ENCODE measurements around the gene UVRAG. TPM values are rescaled to one million over a fixed set of nuclear protein-coding genes. Genes with fewer than 3 reads are reported as not detected.

Gene UVRAG
- total and polyA plus RNA-seq, 2 of the 4 experiments (the other 2 are of a cell fraction), result 5.6 to 10.9 TPM

DNA sequence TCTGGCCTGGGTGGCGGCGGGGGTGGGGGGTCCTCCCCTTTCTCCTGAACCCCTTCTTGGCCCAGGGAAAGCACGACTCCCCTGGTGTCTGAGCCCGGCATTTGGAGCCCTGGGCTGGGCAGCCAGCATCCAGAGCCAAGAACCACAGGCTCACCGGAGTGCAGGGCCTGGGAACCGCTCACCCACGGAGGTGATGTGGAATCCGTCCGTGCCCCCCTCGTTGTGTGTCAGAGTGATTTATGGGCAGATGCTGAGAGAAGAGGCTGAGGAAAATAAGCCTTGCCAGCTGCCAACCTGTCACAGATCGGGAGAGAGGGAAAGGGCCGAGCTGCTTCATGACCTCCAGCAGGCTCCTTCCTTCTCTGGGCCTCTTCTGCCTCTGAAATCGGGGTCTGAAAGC is 357.6 kb downstream of the UVRAG start:
- Histone ChIP-seq H2BK5ac (ENCODE audit: low read depth, low read length, poor library complexity, severe bottlenecking) (no peak overlapping the region), H3K27me3 (ENCODE audit: control insufficient read depth, insufficient read depth, low read length) (peaks cover 47% of the 10 kb centered on the region), H3K56ac (ENCODE audit: extremely low read depth, insufficient read depth, low read length) (no peak overlapping the region), H3K4me2 (ENCODE audit: low read depth, low read length) (no peak overlapping the region), H3K4me1 (ENCODE audit: control insufficient read depth, insufficient read depth, low read length) (no peaks in the 10 kb centered on the region), H3K9ac (ENCODE audit: low read depth, low read length) (no peak overlapping the region), H3K18ac (ENCODE audit: low read depth, low read length) (no peak overlapping the region), H4K8ac (ENCODE audit: low read depth in 2 of 2, low read length in 2 of 2) (no peak overlapping the region), H2AK5ac (ENCODE audit: low read depth, low read length) (no peak overlapping the region), H3K27ac (ENCODE audit: insufficient read depth, low read length) (no peak overlapping the region), H2BK20ac (ENCODE audit: low read depth, low read length) (no peak overlapping the region), H3K4me3 (ENCODE audit: insufficient read depth, low read depth, low read length) (no peak overlapping the region), H3K36me3 (ENCODE audit: control insufficient read depth, insufficient read depth, low read length) (no peaks in the 10 kb centered on the region), H4K20me1 (ENCODE audit: insufficient read depth, low read length) (no peaks in the 10 kb centered on the region), H3K4ac (ENCODE audit: low read depth, low read length) (no peak overlapping the region), H4K5ac (ENCODE audit: low read depth, low read length) (no peak overlapping the region), H4K91ac (ENCODE audit: insufficient read depth, low read depth, low read length) (no peak overlapping the region), H2AK9ac (replicated peaks; ENCODE audit: low read depth, low read length, poor library complexity) (no peak overlapping the region), H3K23ac (ENCODE audit: low read depth, low read length) (no peak overlapping the region), H3K9me3 (ENCODE audit: control insufficient read depth, insufficient read depth, low read length) (no peaks in the 10 kb centered on the region), H3K9me1 (ENCODE audit: insufficient read depth, low read length) (no peaks in the 10 kb centered on the region), H3K79me1 (ENCODE audit: low read depth in 1 of 2, low read length in 2 of 2) (no peaks in the 10 kb centered on the region), H2AFZ (replicated peaks; ENCODE audit: low read length, poor library complexity) (no peak overlapping the region), H2BK120ac (ENCODE audit: low read depth, low read length) (no peak overlapping the region), H2BK15ac (ENCODE audit: low read depth, low read length) (no peak overlapping the region), H3K14ac (replicated peaks; ENCODE audit: low read depth, low read length) (no peak overlapping the region)
- no TSS peak for BruUV-seq (replicated peaks)
- DNase-seq (no peak), ATAC-seq (ENCODE audit: low read depth) (no peak)
- no CpG with 5 or more reads among the region's 13 CpGs for WGBS, 2 experiments (ENCODE audit: extremely low coverage in 2 of 2, insufficient read length in 1 of 2)
- dilution Hi-C loops (cut with HindIII; ENCODE audit: low sequenced_read_pairs, unreplicated experiment), result no loop called here
- in situ Hi-C loops (cut with MboI; ENCODE audit: low sequenced_read_pairs), result no loop called here
- intact Hi-C loops (cut with micrococcal nuclease), result no loop called here
- TF ChIP-seq MAZ (IDR thresholded peaks at IDR 0.05; ENCODE audit: borderline replicate concordance, low read depth, low read length), result no peak
- TF ChIP-seq NFE2L2 (IDR thresholded peaks at IDR 0.05; ENCODE audit: low read depth, low read length), result no peak
- TF ChIP-seq POLR2A (IDR thresholded peaks at IDR 0.05; ENCODE audit: low read depth, low read length), result no peak
- TF ChIP-seq, protein P1, sequence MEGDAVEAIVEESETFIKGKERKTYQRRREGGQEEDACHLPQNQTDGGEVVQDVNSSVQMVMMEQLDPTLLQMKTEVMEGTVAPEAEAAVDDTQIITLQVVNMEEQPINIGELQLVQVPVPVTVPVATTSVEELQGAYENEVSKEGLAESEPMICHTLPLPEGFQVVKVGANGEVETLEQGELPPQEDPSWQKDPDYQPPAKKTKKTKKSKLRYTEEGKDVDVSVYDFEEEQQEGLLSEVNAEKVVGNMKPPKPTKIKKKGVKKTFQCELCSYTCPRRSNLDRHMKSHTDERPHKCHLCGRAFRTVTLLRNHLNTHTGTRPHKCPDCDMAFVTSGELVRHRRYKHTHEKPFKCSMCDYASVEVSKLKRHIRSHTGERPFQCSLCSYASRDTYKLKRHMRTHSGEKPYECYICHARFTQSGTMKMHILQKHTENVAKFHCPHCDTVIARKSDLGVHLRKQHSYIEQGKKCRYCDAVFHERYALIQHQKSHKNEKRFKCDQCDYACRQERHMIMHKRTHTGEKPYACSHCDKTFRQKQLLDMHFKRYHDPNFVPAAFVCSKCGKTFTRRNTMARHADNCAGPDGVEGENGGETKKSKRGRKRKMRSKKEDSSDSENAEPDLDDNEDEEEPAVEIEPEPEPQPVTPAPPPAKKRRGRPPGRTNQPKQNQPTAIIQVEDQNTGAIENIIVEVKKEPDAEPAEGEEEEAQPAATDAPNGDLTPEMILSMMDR (conservative IDR thresholded peaks at IDR 0.05; ENCODE audit: low read depth, low read length), result no peak
- no peak for TF ChIP-seq RAD21 (IDR thresholded peaks at IDR 0.05; ENCODE audit: low read length)
- TF ChIP-seq, protein P2, sequence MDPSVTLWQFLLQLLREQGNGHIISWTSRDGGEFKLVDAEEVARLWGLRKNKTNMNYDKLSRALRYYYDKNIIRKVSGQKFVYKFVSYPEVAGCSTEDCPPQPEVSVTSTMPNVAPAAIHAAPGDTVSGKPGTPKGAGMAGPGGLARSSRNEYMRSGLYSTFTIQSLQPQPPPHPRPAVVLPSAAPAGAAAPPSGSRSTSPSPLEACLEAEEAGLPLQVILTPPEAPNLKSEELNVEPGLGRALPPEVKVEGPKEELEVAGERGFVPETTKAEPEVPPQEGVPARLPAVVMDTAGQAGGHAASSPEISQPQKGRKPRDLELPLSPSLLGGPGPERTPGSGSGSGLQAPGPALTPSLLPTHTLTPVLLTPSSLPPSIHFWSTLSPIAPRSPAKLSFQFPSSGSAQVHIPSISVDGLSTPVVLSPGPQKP (IDR thresholded peaks at IDR 0.05; ENCODE audit: borderline replicate concordance, low read depth, low read length), result no peak
- TF ChIP-seq, protein P3, sequence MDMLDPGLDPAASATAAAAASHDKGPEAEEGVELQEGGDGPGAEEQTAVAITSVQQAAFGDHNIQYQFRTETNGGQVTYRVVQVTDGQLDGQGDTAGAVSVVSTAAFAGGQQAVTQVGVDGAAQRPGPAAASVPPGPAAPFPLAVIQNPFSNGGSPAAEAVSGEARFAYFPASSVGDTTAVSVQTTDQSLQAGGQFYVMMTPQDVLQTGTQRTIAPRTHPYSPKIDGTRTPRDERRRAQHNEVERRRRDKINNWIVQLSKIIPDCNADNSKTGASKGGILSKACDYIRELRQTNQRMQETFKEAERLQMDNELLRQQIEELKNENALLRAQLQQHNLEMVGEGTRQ (IDR thresholded peaks at IDR 0.05; ENCODE audit: low read depth, low read length), result no peak
- no peak for TF ChIP-seq FOS (IDR thresholded peaks at IDR 0.05; ENCODE audit: low read depth, low read length)
- TF ChIP-seq SMC3 (IDR thresholded peaks at IDR 0.05; ENCODE audit: low read depth, low read length), result no peak
- TF ChIP-seq CEBPB (IDR thresholded peaks at IDR 0.05; ENCODE audit: low read depth, low read length), result no peak
- no peak for TF ChIP-seq MXI1 (IDR thresholded peaks at IDR 0.05; ENCODE audit: borderline replicate concordance, low read depth, low read length)
- no peak for TF ChIP-seq CHD1 (IDR thresholded peaks at IDR 0.05; ENCODE audit: low read depth, low read length)
- TF ChIP-seq MAFK (IDR thresholded peaks at IDR 0.05; ENCODE audit: low read depth, low read length), result no peak
- no peak for TF ChIP-seq BHLHE40 (IDR thresholded peaks at IDR 0.05; ENCODE audit: low read depth, low read length)
- TF ChIP-seq RFX5 (IDR thresholded peaks at IDR 0.05; ENCODE audit: low read depth, low read length), result no peak
- no peak for TF ChIP-seq RCOR1 (IDR thresholded peaks at IDR 0.05; ENCODE audit: insufficient replicate concordance, low read length)
- CTCF ChIA-PET, result no interaction called here
- POLR2A ChIA-PET (ENCODE audit: unreplicated experiment), result no interaction called here

All from IMR-90 (cell line).